ENCODE measurements around the gene CYP11A1.

The CYP11A1 gene

DNA sequence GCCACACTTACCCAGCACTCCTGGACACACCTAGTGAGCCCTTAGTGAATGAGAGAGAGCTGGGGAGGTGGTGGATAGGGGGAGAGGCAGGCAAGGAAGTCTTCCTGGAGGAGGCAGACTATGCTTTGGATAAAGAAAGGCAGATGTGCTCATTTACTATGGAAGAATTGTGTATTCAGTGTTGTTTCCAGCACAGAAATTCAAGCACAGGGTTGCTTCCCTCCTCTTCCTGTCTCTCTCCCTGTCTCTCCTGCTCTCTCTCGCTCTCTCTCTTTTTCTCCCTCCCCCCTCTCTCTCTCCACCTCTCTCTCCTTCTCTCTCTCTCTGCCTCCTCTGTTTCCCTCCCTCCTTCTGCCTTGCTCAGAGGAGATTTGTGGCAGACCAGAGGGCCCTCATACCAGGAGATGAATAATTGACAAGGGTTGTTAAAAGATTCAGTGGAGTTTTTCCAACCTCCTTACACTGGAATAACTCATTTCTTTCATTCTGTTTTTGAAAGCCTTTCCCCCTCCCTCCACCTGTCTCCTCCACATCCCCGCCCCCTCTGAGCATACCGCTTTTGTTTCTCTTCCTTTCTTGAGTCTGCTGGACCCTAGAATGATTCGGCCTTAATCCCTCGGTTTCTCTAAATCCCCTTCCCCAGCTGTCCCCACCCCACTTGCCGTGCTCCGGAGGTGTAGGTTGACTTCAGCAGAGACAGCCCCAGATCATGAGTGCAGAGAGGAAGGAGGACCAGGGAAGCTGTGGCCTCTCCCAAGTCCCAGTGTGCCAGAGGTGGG, 65.7 kb downstream of the CYP11A1 start:
- DNase-seq (ENCODE audit: low spot score) = no peak

- no peak for DNase-seq (ENCODE audit: low spot score)
Measured at GRCh38 chr15:74300057-74300795, 67.2 kb downstream of the CYP11A1 start.

DNA sequence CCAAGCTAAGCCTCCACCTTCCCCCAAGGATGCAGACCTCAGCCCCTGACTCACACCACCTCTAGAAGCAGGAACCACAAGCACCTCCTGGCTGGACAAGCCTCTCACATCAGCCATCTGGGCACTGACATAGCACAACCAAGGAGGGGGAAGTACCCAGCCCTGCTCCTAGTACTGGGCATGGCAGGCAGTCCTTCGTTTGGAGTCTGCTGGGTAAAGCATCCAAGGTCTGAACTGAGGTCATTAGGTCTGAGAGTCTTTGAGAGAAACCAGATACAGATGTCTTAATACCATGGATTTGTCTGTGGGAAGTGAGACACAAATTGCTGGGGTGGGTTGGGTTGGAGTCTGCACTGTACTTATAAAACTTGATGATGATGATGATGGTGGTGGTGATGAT, 69.6 kb downstream of the CYP11A1 start:
- no peak for DNase-seq (ENCODE audit: low spot score)

- DNase-seq (ENCODE audit: low spot score) = no peak
Measured at GRCh38 chr15:74295800-74296199, 71.6 kb downstream of the CYP11A1 start.

DNA sequence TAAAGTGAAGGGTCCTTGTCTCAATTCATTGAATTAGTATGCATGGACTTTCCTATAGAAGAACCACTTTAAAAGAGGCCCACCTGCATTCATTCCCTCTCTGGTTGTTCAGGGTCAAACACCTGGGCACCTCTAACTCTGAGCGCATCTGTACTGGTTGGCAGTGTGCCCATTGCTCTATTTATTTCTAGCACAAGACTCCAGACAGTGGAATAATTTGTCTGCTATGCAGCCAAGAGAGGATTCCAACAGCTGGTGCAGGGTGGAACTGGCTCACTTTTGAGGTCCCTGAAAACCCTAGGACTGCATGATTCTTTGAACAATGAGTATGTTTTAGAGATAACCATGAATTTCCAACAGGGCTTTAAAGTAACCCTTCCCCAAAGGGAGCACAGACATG, 73.4 kb downstream of the CYP11A1 start:
- no peak for DNase-seq (ENCODE audit: low spot score)

DNA sequence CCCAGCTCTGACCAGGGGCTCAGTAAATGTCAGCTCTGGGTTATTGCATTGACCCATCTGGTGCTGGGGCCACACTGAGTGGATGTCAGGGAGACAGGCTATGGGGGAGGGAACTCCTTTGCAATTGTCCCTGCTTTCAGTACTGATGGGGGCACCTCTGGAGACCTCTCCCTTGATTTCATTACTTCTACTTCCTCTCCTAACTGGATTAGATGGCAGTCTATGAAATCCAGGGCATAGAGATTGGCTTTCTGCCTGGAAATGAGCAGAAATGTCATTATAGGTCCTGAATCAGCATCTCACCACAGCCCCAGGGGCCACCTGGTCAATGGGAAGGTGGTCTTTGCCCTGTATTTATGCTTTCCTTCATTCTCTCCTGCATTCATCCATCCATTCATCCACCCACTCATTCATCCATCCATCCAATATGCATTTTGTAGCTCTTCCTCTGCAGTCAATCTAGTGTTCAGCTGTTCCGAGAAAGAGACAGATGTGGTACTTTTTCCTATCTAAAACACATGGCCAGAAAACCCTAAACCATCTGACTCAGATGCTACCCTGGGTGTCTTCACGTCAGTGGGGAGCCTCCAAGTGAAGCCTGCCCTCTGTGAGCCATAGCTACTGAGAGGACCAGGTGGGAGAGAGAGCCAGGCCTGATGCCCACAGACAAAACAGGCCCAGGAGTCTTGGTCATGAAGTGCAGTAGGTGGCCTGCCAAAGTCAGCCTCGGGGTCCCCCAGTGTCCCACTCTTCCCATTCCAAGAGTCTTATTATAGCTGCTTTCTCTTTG, 74.2 kb downstream of the CYP11A1 start:
- DNase-seq (ENCODE audit: low spot score) = no peak

DNA sequence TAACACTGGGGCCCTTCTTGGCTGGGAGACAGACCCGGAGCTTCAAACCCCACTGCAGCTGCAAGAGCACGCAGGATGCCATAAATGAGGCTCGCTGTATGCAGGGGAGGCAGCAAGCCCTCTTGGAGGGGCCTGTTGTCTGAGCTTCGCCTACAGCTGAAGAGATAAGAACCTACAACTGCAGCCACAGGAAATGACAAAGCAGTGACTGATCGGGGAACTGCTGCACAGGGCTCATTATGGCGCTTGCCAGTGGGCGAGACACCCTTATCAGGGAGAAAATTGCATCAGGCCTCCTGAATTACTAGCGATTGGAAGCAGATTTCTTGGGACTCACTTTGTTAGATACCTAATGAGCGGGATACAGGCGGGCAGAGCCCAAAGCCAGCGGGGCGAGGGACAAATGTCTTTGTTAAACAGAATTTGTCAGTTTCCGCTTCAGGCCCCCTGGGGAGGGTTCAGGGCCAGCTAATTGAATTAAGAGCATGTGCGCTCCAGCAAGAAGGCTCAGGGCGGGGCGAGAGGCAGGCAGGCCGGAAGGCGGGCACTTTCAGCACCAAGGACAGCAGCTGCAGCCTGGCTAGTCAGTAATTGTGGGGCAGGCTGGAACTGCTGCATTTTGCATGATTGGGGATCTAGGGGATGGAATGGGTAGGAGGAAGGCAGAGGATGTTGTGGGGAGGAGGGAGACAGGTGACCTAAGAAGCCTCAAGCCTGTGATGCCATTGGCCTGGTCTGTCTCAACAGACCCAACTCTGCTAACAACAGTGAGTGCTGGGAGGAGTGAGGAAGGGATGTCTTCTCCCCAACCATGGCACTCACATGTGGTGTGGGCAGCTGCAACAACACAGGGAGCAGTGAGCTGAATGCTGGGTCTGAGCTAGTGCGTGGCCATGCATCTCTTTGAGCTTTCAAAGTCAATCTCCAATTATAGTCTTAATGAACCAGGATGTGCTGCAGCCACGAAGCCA, 76.1 kb downstream of the CYP11A1 start:
- peak; percentile 71 for DNase-seq (ENCODE audit: low spot score)

GRCh38 chr15:74290645-74291044, 76.8 kb downstream of the CYP11A1 start:
- no peak for DNase-seq (ENCODE audit: low spot score)

GRCh38 chr15:74289671-74290070, 77.8 kb downstream of the CYP11A1 start:
- no peak for DNase-seq (ENCODE audit: low spot score)

Measured in NAMALWA (cell line).